DMS79 treated with DMSO at 0.1 percent for 48 hours (cell line): Measurements from ENCODE around the gene SLN.

Experiments
- DNase-seq: peaks from one replicate; lab custom pipeline; 2025; lab: John Stamatoyannopoulos, UW

The SLN gene

DNA sequence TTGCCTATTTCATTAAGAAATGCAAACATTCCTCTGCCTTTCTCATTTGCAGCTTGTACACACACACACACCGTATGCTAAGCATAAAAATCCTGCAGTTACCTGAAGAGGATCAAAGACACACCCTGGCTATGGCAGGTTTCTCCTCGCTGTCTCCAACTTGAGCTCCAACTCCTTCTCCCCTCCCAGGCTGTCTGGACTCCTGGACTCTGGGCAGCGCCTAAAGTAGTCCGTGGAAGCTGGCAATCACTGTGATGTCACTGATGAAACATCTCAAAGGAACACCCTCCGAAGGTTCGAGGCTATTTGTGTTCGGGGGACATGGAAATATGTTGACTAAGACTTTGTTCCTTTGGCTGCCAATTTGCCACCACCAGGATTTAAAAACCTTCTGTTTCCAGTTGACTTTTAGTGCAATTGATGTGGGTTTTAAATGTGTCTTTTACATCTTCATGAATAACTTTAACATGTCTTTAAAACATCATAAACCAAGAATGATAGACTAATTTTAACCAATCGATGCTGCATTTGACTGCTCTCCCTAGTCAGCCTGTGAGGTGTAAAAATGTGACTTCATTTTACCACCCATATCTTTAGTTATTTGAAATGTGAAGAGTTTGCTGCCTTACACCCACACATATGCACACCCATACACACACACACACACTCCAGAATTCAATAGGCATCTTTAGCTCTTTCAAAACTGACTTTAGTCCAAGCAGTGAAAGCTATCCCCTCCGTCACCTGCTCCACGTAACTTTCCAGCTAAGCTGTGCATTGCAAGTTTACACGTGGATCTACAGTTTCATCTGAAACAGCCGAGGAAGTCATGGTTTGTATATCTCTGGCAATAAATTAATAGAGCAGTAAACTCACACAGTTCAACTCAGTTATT, at the start of gene SLN:
Gene SLN (minus strand): TSS at position 196 of the 895 bp plus-strand sequence.
- DNase-seq = no peak

DNA sequence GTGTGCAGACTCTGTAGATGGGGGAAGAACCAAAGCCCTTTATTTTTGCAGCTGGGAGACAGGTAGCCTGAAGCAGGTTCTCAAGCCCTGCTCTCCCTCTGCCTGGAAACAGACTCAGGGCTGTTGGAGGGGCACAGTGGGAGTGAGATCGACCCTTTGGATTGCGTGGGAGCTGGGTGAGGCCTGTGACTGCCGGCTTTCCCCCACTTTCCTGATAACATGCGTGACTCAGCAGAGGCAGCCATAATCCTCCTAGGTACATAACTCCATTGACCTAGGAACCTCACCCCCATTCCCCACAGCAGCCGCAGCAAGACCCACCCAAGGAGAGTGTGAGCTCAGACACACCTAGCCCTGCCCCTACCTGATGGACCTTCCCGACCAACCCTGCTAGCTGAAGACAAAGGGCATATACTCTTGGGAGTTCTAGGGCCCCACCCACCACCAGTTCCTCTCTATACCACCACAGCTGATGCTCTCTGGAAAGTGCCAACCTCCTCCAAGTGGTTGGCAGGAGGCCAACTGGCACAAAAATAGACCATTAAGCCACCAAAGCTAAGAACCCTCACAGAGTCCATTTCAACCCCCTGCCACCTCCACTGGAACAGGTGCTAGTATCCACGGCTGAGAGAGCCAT, 47.0 kb upstream of the SLN start:
- DNase-seq = peak; percentile 67

DNA sequence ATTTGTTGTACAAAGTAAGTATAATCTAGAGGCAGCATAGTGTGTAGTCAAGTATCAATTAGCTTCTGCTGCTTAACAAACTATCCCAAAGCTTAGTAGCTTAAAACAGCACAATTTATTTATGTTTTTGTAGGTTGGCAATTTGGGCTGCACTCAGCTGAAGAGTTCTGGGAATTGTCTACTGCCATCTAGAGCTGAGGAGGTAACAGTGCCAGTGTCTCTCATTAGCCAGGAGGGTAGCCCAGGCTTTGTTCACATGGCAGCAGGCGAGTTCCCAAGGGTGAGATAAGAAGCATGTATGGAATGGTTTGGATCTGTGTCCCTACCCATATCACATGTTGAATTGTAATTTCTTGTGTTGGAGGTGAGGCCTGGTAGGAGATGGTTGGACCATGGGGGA, 45.8 kb upstream of the SLN start:
- DNase-seq = no peak

DNA sequence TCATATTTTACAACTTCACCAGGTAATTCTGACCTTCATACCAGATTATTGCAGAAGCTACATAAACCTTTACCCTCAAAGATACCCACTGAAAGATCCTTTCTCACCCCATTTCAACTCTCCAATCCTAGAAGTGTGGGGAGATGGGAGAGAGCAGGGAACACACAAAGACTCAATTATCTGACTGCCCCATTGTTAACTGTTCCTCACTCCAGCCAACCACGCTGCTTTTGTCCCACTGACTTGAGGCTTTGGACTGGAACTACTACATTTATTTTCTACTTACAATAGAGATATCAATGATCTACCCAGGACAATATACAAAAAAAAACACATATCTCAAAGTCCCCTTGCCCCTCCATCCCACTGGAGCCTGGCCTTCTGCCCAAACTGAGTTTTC, 44.7 kb upstream of the SLN start:
- DNase-seq = no peak

DNA sequence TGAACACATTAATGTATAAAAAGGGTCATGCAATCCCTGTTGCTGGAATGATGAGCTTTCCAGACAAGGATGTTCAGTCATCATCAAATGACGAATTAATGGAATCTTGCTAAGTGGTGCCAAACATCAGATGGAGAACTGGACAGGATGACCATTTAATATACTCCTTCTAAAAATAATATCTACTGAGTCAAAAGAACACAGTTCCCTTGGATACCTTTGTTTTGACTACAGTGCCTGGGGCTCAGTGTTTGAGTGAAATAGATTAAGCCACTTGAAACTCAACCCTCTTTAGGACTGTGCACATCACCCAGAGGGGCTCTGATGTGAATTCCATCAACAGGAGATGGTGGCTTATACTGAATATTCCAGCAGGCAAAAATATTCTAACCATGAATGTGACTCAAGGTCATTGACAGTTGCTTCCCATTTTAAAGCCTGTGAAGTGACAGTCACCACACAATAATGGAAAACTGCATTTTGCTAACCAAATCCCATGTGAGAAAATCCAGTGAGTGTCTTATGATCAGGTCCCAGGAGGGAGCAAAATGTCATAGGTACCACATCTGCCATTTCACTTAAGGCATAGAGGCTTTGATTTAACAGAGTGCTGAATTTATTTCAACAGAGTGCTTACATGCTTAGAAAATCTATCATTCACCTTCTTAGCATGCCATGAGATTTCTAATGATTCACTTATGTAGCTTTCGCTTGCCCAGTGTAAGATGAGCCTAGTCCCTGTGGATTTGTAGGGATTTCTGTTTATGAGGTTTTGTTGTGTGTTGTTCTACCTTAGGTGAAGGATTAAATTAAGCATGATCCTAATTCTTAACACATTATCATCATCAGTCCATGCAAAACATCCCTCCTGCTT, 41.3 kb upstream of the SLN start:
- DNase-seq = no peak

DNA sequence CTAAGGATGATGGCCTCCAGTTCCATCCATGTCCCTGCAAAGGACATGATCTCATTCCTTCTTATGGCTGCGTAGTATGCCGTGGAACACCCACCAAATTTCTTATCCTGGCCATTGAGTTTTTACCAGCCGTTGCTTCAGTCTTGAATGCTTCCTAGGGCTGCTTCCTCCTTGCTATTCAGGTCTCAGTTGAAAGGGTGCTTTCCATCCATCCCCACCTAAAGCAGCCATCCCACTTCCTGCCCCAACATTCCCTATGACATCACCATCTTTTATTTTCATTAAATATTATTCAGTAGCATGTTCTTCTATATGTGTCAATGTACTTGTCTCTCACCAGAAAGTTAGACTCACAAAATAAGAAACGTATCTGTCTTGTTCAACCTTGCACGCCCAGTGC, 40.7 kb upstream of the SLN start:
- no peak for DNase-seq

DNA sequence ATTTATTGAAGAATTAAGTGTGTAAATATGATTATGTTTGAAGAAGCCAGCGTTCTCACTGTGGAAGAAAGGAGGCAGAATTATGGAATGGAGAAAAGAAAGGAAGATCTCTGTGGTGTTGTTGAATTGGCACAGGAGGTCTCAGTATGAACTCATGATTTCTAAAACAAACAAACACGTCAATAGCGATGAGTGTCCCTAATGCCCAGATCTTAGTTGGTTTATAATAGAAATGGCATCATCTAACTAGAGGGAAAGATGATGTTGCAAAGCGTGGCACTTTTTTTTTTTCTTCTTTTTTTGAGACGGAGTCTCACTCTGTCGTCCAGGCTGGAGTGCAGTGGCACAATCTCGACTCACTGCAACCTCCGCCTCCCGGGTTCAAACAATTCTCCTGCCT, 39.2 kb upstream of the SLN start:
- no peak for DNase-seq

DNA sequence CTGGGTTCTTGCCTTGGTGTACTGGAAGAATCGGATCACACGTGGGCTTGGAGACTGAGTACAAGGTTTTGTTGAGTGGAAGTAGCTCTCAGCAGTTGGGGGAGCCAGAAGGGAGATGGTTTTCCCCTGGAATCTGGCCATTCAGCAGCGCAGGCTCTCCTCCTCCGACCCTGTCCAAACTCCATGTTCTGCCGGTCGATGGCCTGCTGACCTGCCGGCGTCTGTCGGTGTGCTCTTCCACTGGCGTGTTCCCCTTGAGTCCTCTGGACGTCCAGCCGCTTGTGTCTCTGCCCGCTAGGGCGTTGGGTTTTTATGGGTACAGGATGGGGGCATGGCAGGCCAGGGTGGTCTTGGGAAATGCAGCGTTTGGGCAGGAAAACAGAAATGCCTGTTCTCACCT, 38.5 kb upstream of the SLN start:
- DNase-seq = no peak

DNA sequence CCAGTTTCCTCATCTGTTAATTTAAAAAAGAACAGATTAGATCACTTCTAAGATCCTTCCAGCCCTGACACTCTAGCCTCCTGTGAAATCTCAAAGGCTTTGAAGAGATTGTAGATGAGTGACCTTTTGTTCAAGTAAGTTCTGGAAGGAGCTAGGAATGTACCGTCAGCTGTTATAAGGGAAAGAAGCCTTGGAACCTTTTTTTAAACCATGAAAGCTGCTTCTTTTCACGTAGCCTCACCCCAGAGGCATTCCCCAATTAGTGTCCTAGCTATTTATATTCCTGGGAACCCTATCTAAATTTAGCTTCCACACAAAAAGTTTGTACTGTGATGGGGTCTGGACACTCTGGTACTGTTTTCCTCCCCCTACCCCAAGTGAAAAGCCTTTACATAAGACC, 35.8 kb upstream of the SLN start:
- no peak for DNase-seq

DNA sequence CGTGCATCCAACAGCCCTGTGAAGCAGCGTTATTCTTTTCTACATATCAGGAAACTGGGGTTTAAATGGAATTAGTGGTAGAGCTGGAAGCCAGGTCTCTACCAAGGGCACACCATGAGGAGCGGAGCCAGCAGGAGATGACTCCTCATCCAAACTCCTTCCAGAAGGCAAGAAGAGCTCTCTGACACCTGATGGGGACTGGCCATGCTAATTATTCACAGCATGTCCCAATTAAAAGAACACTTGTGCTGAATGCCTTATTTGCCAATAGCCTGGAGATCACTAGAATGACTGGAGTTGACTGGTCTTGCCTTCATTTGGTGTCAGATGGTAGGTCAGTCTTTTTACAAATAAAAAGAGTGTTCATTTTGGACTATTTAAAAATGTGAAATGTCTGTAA, 32.9 kb upstream of the SLN start:
- DNase-seq = no peak

DNA sequence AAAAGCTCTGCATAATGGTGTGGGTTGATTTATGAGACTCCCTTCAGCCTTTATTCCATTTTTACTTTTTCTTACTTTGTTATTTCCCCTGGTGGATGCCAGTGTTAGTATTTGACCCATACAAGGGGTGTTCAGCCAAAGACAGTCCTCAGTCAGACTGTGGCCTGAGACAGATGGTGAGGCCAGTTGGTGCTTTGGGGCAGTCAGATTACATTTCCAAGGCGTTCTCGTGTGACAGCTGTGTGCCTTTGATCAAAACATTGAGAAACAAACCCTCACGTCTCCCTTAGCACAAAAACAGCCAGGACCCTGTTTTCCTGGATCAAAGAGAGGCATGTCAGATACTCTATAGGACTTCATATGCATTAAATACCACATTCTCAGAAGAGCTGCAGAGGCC, 31.3 kb upstream of the SLN start:
- DNase-seq = no peak

DNA sequence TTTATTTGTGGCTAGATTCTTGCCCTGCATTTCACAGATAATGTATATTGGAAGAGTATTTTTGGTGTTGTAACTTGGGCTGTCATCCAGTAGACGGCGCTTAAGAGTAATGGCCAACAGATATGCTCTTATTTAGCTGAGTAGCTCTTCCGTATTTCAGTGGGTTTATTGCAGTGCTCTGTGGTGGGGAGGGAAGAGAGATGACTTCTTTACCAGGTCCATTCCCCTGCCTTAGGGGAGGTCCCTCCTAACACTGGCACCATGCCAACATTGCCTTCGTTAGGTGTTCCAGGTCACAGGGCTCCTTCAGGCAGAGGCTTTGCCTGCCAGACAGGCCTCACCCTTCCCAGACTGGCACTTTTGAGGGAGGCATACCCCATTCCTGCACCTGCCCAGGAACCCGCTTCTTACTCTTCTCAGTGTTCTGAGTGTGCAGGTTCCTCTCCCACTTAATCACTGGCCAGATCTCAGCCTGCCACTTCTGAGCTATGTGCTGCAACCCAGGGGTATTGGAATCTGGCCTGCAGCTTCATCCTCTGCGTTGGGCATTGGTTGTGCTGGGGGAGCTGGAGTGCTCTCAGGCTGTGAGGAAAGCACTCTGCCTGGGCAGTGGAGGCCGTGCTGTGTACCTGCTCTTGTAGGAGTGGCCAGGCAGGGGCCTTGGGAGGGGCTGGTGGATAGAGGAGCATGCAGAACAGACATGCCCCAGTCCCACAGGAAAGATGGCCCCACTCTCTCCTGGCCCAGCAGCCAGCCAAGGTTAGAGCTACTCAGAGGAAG, 29.4 kb upstream of the SLN start:
- peak; percentile 19 for DNase-seq

DNA sequence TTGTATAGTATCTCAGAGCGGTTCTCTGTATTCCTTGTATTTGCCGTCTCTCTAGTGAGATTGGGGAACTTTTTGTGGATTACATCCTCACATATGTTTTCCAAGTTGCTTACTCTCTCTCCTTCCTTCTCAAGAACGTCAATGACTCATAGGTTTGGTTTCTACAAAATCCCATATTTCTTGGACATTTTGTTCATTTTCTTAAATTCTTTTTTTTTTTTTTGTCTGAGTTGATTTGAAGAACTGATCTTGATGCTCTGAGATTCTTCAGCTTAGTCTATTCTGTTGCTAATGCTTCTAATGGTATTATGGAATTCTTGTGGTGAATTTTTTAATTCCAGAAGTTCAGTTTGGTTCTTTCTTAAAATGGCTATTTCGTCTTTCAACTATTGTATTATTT, 28.4 kb upstream of the SLN start:
- DNase-seq = no peak

DNA sequence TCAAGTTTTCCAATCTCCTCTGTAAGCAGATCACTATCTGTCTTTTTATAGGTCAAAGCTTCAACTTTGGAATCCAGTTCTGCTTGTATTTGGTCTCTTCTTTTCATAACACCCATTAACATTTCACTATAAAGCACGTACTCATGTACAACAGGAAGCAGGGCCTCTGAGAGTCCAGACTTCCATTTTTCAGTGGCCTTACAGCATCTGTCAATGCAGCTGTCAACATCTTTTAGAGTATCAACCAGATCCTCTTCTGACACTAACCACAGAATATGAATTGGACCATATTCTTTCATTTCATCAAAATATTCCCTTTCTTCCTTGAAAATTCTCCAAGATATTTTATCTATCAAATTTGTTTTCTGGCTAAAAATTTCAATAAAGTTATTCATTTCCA, 24.7 kb upstream of the SLN start:
- DNase-seq = no peak

DNA sequence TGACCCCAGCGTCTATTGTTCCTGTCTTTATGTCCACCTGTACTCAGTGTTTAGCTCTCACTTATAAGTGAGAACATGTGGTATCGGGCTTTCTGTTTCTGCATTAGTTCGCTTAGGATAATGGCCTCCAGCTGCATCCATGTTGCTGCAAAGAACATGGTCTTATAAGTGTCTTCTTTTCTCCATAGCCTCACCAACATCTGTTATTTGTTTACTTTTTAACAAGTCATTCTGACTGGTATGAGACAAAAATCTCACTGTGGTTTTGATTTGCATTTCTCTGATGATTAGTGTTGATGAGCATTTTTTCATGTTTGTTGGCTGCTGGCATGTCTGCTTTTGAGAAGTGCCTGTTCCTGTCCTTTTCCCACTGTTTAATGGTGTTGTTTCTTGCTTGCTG, 21.7 kb upstream of the SLN start:
- DNase-seq = no peak

DNA sequence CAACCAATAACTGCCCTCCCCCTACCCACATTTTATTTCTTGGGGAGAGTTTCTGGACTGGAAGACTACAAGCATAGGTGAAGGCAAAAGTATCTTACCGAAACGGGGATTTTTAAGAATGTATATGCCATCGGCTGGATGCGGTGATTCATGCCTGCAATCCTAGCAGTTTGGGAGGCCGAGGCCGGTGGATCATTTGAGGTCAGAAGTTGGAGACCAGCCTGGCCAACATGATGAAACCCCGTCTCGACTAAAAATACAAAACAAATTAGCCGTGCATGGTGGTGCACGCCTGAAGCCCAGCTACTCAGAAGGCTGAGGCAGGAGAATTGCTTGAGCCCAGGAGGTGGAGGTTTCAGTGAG, 20.8 kb upstream of the SLN start:
- no peak for DNase-seq

DNA sequence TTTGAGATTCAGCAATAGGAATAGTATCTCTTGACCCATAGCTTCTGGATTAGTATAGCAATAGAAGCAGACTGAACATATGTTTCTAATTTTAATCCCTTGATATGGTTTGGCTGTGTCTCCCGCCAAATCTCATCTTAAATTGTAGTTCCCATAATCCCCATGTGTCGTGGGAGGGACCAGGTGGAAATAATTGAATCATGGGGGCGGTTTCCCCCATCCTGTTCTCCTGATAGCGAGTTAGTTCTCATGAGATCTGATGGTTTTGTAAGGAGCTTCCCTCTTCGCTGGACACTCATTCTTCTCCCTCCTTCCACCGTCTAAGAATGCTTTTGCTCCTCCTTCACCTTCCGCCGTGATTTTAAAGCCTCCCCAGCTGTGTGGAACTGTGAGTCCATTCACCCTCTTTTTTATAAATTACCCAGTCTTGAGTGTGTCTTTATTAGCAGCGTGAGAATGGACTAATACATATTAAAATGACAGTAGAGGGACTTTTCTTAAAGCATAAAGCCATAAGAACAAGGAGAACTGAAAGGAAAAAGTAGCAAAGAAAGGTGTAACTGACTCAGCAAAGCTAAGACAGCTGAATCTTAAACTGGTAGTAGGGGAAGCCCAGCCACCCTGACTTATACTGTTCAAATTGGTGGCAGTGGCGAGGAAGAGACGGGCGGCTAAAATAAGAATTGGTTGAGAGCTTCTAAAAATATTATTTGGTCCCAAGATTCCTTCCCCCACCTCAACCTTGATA, 20.3 kb upstream of the SLN start:
- DNase-seq = no peak

DNA sequence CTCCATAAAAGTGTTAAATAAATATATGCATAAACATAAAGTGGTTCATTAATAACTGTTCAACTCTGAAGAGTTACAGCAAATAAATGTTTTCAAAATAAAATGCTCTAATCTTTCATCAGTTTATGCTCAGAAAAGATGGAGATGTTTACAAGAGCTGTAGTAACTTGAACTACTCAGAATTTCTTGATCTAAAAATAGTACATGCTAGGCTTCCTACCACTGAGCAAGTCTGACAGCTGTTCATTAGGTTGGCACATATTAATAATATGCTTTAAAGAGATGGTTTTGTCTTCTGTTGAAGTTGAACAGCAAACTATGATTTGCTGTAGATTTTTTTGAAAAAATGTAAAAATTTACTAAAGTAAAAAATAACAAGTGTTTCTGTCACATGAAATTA, 10.8 kb upstream of the SLN start:
- DNase-seq = no peak

DNA sequence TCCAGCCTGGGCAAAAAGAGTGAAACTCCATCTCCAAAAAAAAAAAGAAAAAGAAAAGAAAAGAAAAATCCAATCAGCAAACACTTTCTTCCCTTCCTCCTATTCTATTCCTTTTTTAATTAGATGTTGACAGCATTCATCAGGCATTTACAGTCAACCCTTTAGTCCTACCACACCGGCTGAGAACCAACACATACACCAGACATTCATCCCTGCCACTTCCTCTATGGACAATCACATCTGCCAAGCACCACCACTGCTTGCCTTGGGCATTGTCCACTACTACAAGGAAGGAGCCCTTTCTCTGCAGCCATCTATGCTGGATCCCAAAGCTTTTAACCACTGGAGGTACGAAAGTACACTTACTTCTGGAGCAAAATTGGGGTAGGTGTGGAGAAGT, 9.4 kb upstream of the SLN start:
- no peak for DNase-seq

DNA sequence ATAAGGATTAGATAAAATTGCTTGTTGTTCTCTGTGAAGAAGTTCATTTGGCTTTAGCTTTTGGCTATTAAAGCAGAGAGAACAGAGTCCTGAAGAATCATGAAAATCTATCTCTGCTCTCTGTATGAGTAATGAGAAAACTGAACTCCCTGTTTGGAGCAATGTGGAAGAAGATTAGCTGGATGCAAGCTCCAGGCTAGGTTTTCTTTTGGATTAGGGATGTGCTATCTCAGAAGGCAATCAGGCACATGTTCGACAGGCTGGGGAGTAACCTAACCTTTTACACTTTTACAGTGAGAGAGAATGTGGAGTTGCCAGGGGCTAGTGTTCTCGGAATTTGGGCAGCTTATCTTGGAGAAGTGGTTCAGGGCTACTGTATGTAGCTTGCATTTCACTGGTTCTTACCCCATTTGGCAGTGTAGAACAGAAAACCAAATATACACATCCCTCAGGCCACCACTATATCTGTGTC, 8.5 kb upstream of the SLN start:
- no peak for DNase-seq
